ENCODE results near the gene RPS16.

RPS16 gene

GRCh38 chr19:39407660-39408391 is 27.9 kb downstream of the RPS16 start:
- DNase-seq (ENCODE audit: low read depth in 1 of 2, low spot score in 1 of 2), result peak; percentile 48 to 58

DNA sequence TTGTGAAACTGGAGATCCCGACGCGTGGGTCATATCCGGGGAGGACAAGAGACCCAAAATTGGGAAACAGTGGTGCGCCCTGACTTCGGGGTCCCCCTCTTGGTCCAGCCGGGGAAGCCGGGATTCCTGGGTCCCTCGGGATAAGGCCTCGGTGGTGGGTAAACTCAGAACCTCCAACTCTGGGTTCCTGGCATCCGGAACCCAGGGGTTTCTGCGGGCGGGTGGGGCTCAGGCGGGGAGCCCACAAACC is 28.4 kb downstream of the RPS16 start:
- no peak for DNase-seq (ENCODE audit: low read depth in 1 of 2, low spot score in 1 of 2)

- peak; percentile 80 to 84 for DNase-seq (ENCODE audit: low read depth in 1 of 2, low spot score in 1 of 2)
Measured at GRCh38 chr19:39406656-39407409, 28.9 kb downstream of the RPS16 start, which contains the start of gene ZFP36. TSS of gene ZFP36 (plus strand) at chr19:39406847. CDS start at chr19:39406905, 58 bp downstream.

GRCh38 chr19:39405958-39406655 is 29.6 kb downstream of the RPS16 start:
- DNase-seq (ENCODE audit: low read depth in 1 of 2, low spot score in 1 of 2), result peak; percentile 70 to 80

- no peak for DNase-seq (ENCODE audit: low read depth in 1 of 2, low spot score in 1 of 2)
Measured at GRCh38 chr19:39405261-39405957, 30.3 kb downstream of the RPS16 start.

- peak; percentile 87 to 95 for DNase-seq (ENCODE audit: low read depth in 1 of 2, low spot score in 1 of 2)
Measured at GRCh38 chr19:39403331-39404312, 32.1 kb downstream of the RPS16 start.

GRCh38 chr19:39402346-39403300 is 33.1 kb downstream of the RPS16 start:
- DNase-seq (ENCODE audit: low read depth in 1 of 2, low spot score in 1 of 2), result peak; percentile 61 to 76

DNA sequence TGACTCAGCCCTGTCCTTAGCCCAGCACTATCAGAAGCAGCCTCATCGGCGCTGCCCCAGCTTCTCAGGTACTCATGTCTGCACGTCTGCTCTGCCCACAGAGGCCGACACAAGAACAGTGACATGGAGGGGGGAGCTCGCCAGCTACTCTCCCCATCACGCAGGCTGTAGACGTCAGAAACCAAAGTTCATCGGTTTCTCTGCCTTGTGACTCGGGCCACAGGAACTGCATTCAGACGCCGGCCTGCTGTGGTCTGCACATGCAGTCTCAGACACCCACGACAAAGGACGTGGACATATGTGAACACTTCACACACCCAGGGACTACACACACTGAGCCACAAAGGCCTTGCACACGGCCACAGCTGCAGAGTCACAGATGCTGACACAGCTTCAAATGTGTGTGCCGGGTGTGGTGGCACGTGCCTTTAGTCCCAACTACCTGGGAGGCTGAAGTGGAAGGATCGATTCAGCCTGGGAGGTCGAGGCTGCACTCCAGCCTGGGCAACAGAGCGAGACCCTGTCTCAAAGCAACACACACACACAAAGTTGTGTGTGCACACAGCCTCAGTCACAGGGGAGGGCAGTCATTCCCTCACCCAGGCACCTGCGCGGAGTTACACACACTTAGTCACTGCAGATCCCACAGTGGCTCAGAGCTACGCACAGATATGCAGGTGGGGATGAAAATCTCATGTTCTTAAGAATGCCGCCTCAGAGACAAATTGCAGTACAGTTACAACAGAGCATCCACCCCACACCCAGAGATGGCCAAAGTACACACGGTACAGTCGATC is 34.0 kb downstream of the RPS16 start:
- peak; percentile 68 to 69 for DNase-seq (ENCODE audit: low read depth in 1 of 2, low spot score in 1 of 2)

GRCh38 chr19:39401070-39401548 is 34.6 kb downstream of the RPS16 start:
- DNase-seq (ENCODE audit: low read depth in 1 of 2, low spot score in 1 of 2), result no peak

DNA sequence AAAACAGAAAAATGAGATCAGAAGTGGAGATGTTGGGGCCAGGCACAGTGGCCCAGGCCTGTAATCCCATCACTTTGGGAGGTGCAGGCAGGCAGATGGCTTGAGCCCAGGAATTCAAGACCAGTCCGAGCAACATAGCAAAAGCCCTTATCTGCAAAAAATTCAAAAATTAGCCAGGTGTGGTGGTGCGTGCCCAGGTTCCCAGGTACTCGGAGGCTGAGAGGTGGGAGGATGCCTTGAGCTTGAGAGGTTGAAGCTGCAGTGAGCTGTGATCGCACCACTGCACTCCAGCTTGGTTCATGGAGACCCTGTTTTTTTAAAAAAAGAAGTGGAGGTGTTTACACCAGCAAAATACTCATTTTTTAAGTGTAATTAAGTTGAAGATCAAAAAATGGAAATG is 35.7 kb downstream of the RPS16 start:
- no peak for DNase-seq (ENCODE audit: low read depth in 1 of 2, low spot score in 1 of 2)

GRCh38 chr19:39399668-39400050 is 36.1 kb downstream of the RPS16 start:
- no peak for DNase-seq (ENCODE audit: low read depth in 1 of 2, low spot score in 1 of 2)

GRCh38 chr19:39398297-39398864 is 37.4 kb downstream of the RPS16 start:
- no peak for DNase-seq (ENCODE audit: low read depth in 1 of 2, low spot score in 1 of 2)

DNA sequence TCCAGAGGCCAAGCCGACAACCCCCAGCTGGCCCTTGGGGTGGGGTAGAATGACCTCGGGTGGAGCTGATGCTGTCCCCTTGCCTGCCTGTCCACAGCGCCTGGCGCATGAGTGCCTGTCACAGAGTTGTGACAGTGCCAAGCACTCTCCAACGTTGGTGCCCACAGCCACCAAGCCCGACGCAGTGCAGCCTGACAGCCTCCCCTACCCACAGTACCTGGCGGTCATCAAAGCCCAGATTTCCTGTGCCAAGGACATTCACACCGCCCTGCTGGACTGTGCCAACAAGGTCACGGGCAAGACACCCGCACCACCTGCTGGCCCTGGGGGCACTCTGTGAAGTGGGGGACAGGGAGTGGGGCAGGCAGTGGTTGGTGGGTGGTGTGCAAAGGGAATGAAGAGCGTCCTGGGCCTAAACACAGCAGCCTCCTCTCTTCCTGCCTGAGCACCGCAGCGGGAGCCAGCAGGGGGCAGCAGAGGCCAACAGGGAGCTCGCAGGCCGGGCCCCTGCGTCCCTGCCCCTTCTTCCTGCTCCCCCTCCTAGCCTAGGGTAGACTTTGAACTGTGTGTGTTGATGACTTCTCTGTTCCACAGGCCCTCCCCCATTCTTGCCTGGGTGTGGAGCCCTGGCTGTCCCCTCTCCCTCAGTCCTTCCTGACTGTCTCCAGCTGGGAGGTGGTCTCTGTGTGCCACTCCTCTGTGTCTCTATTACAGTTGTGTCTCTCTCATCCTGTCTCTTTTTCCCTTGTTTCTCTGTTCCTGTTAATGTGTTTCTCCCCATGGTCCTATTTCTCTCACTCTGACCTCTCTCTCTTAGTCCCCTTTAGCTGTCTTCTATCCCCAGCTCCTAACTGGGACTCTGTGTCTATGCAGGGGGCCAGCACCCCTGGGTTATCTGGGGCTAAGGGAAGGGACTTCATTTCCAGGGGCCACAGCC is 38.1 kb downstream of the RPS16 start:
- DNase-seq (ENCODE audit: low read depth in 1 of 2, low spot score in 1 of 2), result peak; percentile 87 to 94

- peak; percentile 81 to 92 for DNase-seq (ENCODE audit: low read depth in 1 of 2, low spot score in 1 of 2)
Measured at GRCh38 chr19:39390751-39391437, 44.9 kb downstream of the RPS16 start, which contains the start of the genes MED29 and PAF1. TSS of gene MED29 (plus strand) at chr19:39391378. CDS start at chr19:39391423, 45 bp downstream. TSS of gene PAF1 (minus strand) at chr19:39391106. CDS start at chr19:39390864, 242 bp downstream.

DNA sequence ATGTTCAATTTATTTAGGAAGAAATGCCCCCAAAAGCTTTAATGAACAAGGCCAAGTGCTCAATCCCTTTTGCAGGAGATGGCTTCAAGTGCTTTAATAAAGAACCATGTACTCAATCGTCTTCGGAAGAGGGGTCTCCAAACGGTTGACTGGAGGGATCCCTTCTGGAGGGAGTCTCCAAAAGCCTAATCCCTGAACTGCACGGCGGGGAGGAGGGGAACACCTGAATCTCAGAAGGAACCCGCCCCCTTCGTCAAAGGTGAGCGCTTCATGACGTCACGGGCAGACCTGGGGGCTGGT is 45.3 kb downstream of the RPS16 start:
- no peak for DNase-seq (ENCODE audit: low read depth in 1 of 2, low spot score in 1 of 2)

Data from activated T-helper 1 cell treated with anti-CD3 and anti-CD28 coated beads, Interleukin-2, amount 50 U/mL, for 16 hours (primary cell).